Stimulated activated memory B cell treated with anti-CD40 and anti-IgM and Interleukin-4, amounts not matched to agents 10 μg/mL and 1 μg/mL and 100 μg/mL, for 72 hours (primary cell): ENCODE results near the gene CDRT15L2.
"Not testable (repeated sequence)": the region's sequence is repeated elsewhere in the genome, so short reads cannot be mapped to it uniquely, and the experiment has no call there.

Experiments used
- ATAC-seq: fragments of 150-1000 bp; cut with Tn5 transposase; 2 replicates; pipeline ENCODE4 v1.10.0; 2021
- H3K27ac Mint-ChIP-seq: one replicate; pipeline ENCODE4 v1.8.0; 2022; ENCODE audit warnings: mild to moderate bottlenecking, mixed read lengths
- H3K27me3 Mint-ChIP-seq: one replicate; pipeline ENCODE4 v1.8.0; 2022; ENCODE audit warnings: mixed read lengths
- H3K36me3 Mint-ChIP-seq: one replicate; pipeline ENCODE4 v1.8.0; 2022; ENCODE audit warnings: mixed read lengths
- H3K4me1 Mint-ChIP-seq: one replicate; pipeline ENCODE4 v1.8.0; 2022; ENCODE audit warnings: mixed read lengths
- H3K4me3 Mint-ChIP-seq: one replicate; pipeline ENCODE4 v1.8.0; 2022; ENCODE audit warnings: mild to moderate bottlenecking, moderate library complexity, mixed read lengths
- H3K9me3 Mint-ChIP-seq: one replicate; pipeline ENCODE4 v1.8.0; 2022; ENCODE audit warnings: mixed read lengths

Gene CDRT15L2

GRCh38 chr17:20579424-20579823 lies at the start of gene CDRT15L2:
Gene CDRT15L2 (plus strand): TSS chr17:20579724. CDS start chr17:20579744, 20 bp downstream.
- H3K4me3 Mint-ChIP-seq, ATAC-seq, H3K27me3 Mint-ChIP-seq, H3K36me3 Mint-ChIP-seq, H3K4me1 Mint-ChIP-seq, H3K9me3 Mint-ChIP-seq, H3K27ac Mint-ChIP-seq: not testable (repeated sequence)

GRCh38 chr17:20530104-20530503 lies 49.4 kb upstream of the CDRT15L2 start:
- H3K4me1 Mint-ChIP-seq, ATAC-seq, H3K36me3 Mint-ChIP-seq, H3K27me3 Mint-ChIP-seq, H3K9me3 Mint-ChIP-seq, H3K4me3 Mint-ChIP-seq: not testable (repeated sequence)
- peak overlapping the region; percentile 76 for H3K27ac Mint-ChIP-seq

DNA sequence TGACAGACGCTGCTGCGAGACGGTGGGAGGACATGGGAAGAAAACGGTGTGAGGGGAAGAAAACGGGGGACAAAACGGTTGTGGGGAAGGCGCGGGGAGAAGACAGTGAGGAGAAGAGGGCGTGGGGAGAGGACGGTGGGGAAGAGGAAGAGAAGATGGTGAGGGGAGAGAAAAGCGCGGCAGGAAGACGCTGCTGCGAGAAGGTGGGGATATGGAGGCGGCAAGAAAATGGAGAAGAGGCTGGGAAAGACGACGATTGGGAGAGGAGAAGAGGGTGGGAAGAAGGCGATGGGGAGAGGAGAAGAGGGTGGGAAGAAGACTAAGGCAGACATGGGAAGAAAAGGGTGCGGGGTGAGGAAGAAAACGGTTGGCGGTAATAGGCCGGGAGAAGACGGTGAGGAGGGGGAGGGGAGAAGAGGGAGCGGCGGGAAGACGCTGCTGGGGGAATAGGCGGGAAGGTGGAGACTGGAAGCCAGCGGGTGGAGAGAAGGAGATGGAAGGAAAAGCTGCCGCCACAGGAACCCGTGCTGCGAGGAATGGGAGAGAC lies 46.9 kb upstream of the CDRT15L2 start:
- not testable (repeated sequence) for H3K27me3 Mint-ChIP-seq, ATAC-seq

DNA sequence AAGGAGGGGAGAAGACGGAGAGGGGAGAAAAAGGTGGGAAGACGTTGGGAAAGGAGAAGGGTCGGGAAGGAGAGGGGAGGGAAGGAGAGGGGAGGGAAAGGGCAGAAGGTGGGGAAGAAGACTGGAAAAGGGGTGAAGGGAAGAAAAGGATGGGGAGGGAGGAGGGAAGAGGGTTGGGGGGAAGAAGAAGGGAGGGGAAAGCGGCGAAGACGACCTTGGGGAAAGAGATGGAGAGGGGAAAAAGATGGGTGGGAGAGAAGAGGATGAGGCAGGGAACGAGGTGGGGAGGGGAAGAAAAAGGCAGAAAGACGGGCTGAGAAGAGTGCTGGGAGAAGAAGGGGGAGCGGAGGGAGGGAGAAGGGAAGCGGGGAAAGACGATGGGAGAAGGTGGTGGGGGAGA lies 46.3 kb upstream of the CDRT15L2 start:
- ATAC-seq, H3K27me3 Mint-ChIP-seq, H3K9me3 Mint-ChIP-seq, H3K27ac Mint-ChIP-seq, H3K36me3 Mint-ChIP-seq, H3K4me1 Mint-ChIP-seq: not testable (repeated sequence)
- peak overlapping the region; percentile 43 for H3K4me3 Mint-ChIP-seq

More for the DNA sequence above, 46.9 kb upstream of the CDRT15L2 start:
- not testable (repeated sequence) for H3K27ac Mint-ChIP-seq, H3K36me3 Mint-ChIP-seq, H3K4me1 Mint-ChIP-seq, H3K9me3 Mint-ChIP-seq
- H3K4me3 Mint-ChIP-seq: peak overlapping the region; percentile 74

- ATAC-seq, H3K4me3 Mint-ChIP-seq, H3K4me1 Mint-ChIP-seq, H3K9me3 Mint-ChIP-seq, H3K27me3 Mint-ChIP-seq, H3K27ac Mint-ChIP-seq, H3K36me3 Mint-ChIP-seq: not testable (repeated sequence)
Observed at GRCh38 chr17:20534711-20535550, 44.6 kb upstream of the CDRT15L2 start.

- H3K27ac Mint-ChIP-seq, H3K4me3 Mint-ChIP-seq, H3K4me1 Mint-ChIP-seq, H3K36me3 Mint-ChIP-seq, H3K9me3 Mint-ChIP-seq, H3K27me3 Mint-ChIP-seq: not testable (repeated sequence)
- peak; percentile 96 for ATAC-seq
Observed at GRCh38 chr17:20540414-20540813, 39.1 kb upstream of the CDRT15L2 start.

DNA sequence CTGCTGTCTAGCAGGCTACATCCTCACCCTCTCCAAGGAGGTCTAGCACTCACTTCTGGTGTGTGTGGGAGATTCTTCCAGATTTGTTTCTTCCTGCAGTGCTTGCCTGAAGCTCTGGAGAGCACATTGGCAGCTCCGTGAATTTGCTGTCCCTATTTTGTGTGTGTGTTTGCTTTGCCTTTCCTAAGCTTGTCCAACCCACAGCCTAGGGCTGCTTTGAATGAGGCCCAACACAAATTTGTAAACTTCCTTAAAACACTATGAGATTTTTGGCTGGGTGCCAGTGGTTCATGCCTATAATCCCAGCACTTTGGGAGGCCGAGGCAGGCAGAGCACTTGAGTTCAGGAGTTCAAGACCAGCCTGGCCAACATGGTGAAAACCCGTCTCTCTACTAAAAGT lies 38.7 kb upstream of the CDRT15L2 start:
- not testable (repeated sequence) for H3K4me3 Mint-ChIP-seq, H3K27ac Mint-ChIP-seq, H3K36me3 Mint-ChIP-seq, H3K9me3 Mint-ChIP-seq, H3K27me3 Mint-ChIP-seq, H3K4me1 Mint-ChIP-seq
- ATAC-seq: peak; percentile 11

GRCh38 chr17:20541853-20542546 lies 37.5 kb upstream of the CDRT15L2 start:
- not testable (repeated sequence) for H3K4me3 Mint-ChIP-seq, H3K4me1 Mint-ChIP-seq, H3K36me3 Mint-ChIP-seq, ATAC-seq, H3K27ac Mint-ChIP-seq, H3K9me3 Mint-ChIP-seq, H3K27me3 Mint-ChIP-seq

DNA sequence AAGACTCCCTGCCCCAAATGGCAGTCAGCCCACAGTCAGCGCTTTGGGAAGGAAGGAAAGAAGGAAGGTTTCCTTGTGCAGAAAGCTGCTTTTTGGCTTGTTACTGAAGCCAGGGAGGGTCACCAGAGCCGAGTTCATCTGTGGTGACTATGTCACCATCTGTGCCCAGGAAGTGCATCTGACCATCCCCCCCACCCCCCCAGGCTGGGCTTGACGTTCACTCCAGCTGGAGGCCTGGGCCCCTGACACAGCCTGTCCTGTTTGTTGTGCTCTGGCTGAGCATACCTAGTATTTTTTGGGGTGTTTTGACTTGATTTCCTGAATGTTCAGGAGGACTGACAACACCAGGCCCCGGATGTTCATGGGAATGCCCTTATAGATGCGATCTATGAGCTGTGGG lies 31.6 kb upstream of the CDRT15L2 start:
- H3K27me3 Mint-ChIP-seq: not testable (repeated sequence)

DNA sequence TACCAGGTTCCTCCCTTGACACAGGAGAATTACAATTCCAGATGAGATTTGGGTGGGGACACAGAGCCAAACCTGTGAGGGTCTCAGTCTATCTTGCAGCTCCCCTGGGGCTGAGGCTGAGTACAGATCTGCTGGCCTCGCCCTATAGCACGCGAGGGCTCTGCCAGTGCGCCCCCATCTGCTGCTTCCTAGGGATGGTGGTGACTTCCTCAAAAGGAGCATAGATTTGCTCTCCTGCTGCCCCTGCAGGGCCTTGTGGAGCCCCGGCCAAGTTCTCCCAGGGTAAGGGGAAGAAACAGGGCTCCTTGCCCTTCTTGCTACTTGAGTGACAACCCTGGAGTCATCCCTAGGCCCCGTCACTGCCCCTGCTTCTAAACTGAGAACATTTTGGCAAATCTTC lies 26.6 kb upstream of the CDRT15L2 start:
- H3K27me3 Mint-ChIP-seq: peaks cover 18% of the 10 kb centered on the region
- H3K36me3 Mint-ChIP-seq, H3K27ac Mint-ChIP-seq, H3K4me1 Mint-ChIP-seq, H3K9me3 Mint-ChIP-seq, H3K4me3 Mint-ChIP-seq, ATAC-seq: not testable (repeated sequence)

More for the DNA sequence above, 31.6 kb upstream of the CDRT15L2 start:
- not testable (repeated sequence) for H3K36me3 Mint-ChIP-seq, H3K4me1 Mint-ChIP-seq, H3K9me3 Mint-ChIP-seq, ATAC-seq, H3K4me3 Mint-ChIP-seq, H3K27ac Mint-ChIP-seq

- H3K4me3 Mint-ChIP-seq, H3K36me3 Mint-ChIP-seq, ATAC-seq, H3K4me1 Mint-ChIP-seq, H3K9me3 Mint-ChIP-seq, H3K27ac Mint-ChIP-seq: not testable (repeated sequence)
- H3K27me3 Mint-ChIP-seq: peaks cover 18% of the 10 kb centered on the region
Observed at GRCh38 chr17:20554728-20555127, 24.8 kb upstream of the CDRT15L2 start.

DNA sequence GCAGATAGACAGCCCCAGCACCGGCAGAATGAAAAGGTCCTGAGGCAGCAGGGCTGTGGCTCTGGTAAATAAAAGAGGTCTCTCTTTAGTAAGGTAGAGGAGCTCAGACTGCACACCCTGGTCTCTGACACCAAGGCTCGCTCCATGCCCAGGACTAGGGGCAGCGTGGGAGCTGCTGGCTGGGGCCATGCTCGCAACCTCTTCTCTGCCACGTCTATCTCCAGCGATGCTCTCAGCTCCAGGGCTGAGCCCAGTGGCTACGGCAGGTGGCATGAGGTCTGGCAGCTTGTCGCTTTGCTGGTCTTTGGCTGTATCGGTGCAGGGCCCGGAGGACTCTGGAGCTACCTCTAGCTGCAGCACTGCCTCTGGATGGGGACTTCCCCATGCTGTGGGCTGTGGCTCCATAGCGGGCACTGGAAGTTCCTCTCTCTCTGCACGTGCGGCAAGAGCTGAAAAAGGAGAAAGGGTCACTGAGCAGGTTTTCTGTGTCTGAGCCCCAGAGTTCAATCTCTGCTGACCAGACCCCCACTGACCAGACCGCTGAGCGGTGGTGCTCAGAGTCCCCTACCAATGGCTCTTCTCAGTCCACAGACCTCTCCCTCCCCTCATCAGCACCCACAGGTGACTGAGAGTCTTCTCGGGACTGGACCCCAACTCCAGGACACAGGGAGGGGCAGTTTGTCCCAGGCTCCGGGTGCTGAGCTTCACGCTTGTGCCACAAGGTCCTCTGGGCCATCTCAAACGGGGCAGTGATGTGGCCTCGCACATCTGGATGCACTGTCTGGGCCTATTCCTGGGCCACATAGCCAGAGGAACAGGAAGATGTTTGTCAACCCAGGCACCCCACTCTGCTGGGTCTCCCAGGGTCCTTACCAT lies 24.2 kb upstream of the CDRT15L2 start:
- not testable (repeated sequence) for H3K36me3 Mint-ChIP-seq, H3K9me3 Mint-ChIP-seq, H3K4me1 Mint-ChIP-seq, H3K27ac Mint-ChIP-seq, H3K4me3 Mint-ChIP-seq
- peak; percentile 90 for ATAC-seq
- H3K27me3 Mint-ChIP-seq: peaks cover 20% of the 10 kb centered on the region

- not testable (repeated sequence) for H3K9me3 Mint-ChIP-seq, H3K4me1 Mint-ChIP-seq, H3K27ac Mint-ChIP-seq
Observed at GRCh38 chr17:20558096-20558495, 21.4 kb upstream of the CDRT15L2 start.

DNA sequence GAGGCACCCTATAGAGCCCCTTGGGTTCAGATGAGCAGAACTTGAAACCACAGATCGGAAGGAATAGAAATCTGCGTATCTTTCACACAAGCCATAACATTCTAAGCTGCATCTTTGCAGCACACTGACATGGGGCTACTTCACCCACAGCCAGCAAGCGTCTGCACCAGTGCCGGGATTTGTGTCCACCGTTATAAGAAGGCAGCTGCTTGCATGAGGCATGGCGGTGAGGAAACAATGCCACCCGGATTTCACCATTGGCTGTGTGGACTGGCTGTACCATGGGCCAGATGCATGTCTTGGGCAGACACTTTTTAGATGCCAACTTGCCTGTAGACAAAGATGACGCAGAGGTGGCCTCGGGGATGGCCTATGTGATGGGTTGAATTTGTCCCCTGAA lies 20.5 kb upstream of the CDRT15L2 start:
- not testable (repeated sequence) for H3K36me3 Mint-ChIP-seq, H3K9me3 Mint-ChIP-seq, H3K4me3 Mint-ChIP-seq, H3K4me1 Mint-ChIP-seq, ATAC-seq, H3K27ac Mint-ChIP-seq
- H3K27me3 Mint-ChIP-seq: peaks cover 25% of the 10 kb centered on the region

More at GRCh38 chr17:20558096-20558495, 21.4 kb upstream of the CDRT15L2 start:
- not testable (repeated sequence) for H3K36me3 Mint-ChIP-seq, H3K4me3 Mint-ChIP-seq, ATAC-seq
- peaks cover 28% of the 10 kb centered on the region for H3K27me3 Mint-ChIP-seq

- ATAC-seq: no peak
- Mint-ChIP-seq H3K9me3 (no peaks in the 10 kb centered on the region), H3K4me1 (no peaks in the 10 kb centered on the region), H3K36me3 (no peaks in the 10 kb centered on the region), H3K27me3 (peaks cover 20% of the 10 kb centered on the region), H3K27ac (no peak overlapping the region), H3K4me3 (no peak overlapping the region)
Observed at GRCh38 chr17:20562587-20562986, 16.9 kb upstream of the CDRT15L2 start.
